GM18519 (cell line): Measurements from ENCODE around the gene P2RX5.
A peak's percentile ranks its signal among the peaks of the same experiment; 100 is the strongest.
"Not testable (repeated sequence)": the region's sequence is repeated elsewhere in the genome, so short reads cannot be mapped to it uniquely, and the experiment has no call there.

ENCODE experiments used
- ATAC-seq: cut with Tn5 transposase; IDR thresholded peaks from one replicate; pipeline ENCODE4 v1.9.1; 2021; ENCODE audit warnings: mild to moderate bottlenecking, moderate library complexity; ENCODE audit not compliant: unreplicated experiment, low FRiP score

P2RX5 gene

GRCh38 chr17:3712811-3713463 lies 17.0 kb upstream of the P2RX5 start:
- no peak for ATAC-seq

- peak; percentile 90 for ATAC-seq
Measured at GRCh38 chr17:3710951-3711383, 15.0 kb upstream of the P2RX5 start.

- no peak for ATAC-seq
Measured at GRCh38 chr17:3708366-3708765, 12.4 kb upstream of the P2RX5 start.

- ATAC-seq: not testable (repeated sequence)
Measured at GRCh38 chr17:3705718-3705984, 9.7 kb upstream of the P2RX5 start.

GRCh38 chr17:3704931-3705717 lies 9.2 kb upstream of the P2RX5 start:
- ATAC-seq: no peak

- ATAC-seq: not testable (repeated sequence)
Measured at GRCh38 chr17:3702041-3702539, 6.1 kb upstream of the P2RX5 start.

GRCh38 chr17:3699951-3700350 lies 4.0 kb upstream of the P2RX5 start:
- no peak for ATAC-seq

- ATAC-seq: no peak
Measured at GRCh38 chr17:3698139-3698538, 2.2 kb upstream of the P2RX5 start.

- ATAC-seq: no peak
Measured at GRCh38 chr17:3697103-3697476, 1.1 kb upstream of the P2RX5 start.

- no peak for ATAC-seq
Measured at GRCh38 chr17:3695129-3695722, 729 bp downstream of the P2RX5 start.

- no peak for ATAC-seq
Measured at GRCh38 chr17:3693829-3694231, 2.1 kb downstream of the P2RX5 start.

GRCh38 chr17:3693141-3693540 lies 2.8 kb downstream of the P2RX5 start:
- ATAC-seq: no peak

GRCh38 chr17:3692346-3692745 lies 3.6 kb downstream of the P2RX5 start:
- no peak for ATAC-seq

- no peak for ATAC-seq
Measured at GRCh38 chr17:3691617-3692067, 4.3 kb downstream of the P2RX5 start.

GRCh38 chr17:3690094-3690715 lies 5.8 kb downstream of the P2RX5 start:
- ATAC-seq: no peak

GRCh38 chr17:3689262-3690093 lies 6.5 kb downstream of the P2RX5 start:
- no peak for ATAC-seq

- ATAC-seq: no peak
Measured at GRCh38 chr17:3688852-3689261, 7.1 kb downstream of the P2RX5 start.

GRCh38 chr17:3688027-3688553 lies 7.9 kb downstream of the P2RX5 start:
- ATAC-seq: no peak

- no peak for ATAC-seq
Measured at GRCh38 chr17:3685174-3685573, 10.8 kb downstream of the P2RX5 start.

- ATAC-seq: no peak
Measured at GRCh38 chr17:3683054-3683511, 12.9 kb downstream of the P2RX5 start.
